NB4 (cell line): ENCODE measurements around the gene PEAK1.

ENCODE experiments used
- DNase-seq: peaks from one replicate; pipeline ENCODE4 v3.0.0; 2010; ENCODE audit warnings: low read depth
- H3K4me3 ChIP-seq: one replicate; pipeline ENCODE4 v1.5.1; 2011; ENCODE audit warnings: mild to moderate bottlenecking, low read depth, low read length, moderate library complexity
- MYC ChIP-seq: IDR thresholded peaks from 2 replicates; pipeline ENCODE4 v1.6.1; 2011; ENCODE audit warnings: low read depth, low read length
- POLR2A ChIP-seq: IDR thresholded peaks from 2 replicates; pipeline ENCODE4 v1.6.1; 2011; ENCODE audit warnings: mild to moderate bottlenecking; ENCODE audit not compliant: insufficient read length; ENCODE audit errors: extremely low read depth
- TF ChIP-seq, protein P1 (sequence below): IDR thresholded peaks from 2 replicates; pipeline ENCODE4 v1.6.1; 2011; ENCODE audit warnings: low read depth, low read length
- TF ChIP-seq, protein P2 (sequence below): IDR thresholded peaks from one replicate; pipeline ENCODE4 v1.5.1; 2012; ENCODE audit warnings: low read depth, low read length

PEAK1 gene

DNA sequence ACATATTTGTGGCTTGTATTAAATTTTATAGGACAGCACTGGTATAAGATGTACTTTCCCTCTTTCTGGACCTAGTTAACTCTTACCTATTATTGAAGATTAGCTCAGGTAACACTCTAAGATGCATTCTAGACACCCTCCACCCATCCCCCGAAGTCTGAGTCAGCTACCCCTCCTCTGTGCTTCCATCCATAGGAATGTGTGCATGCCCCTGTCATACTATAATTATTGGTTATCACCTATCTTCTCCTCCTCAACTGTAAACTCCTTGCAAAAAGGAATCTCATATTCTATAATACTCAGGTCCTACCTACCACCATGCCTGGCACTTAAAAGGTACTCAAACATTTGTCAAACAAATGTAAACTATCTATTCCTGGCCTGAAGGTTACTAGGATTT lies 3.0 kb downstream of the PEAK1 start:
- DNase-seq = no peak
- TF ChIP-seq, protein P1, sequence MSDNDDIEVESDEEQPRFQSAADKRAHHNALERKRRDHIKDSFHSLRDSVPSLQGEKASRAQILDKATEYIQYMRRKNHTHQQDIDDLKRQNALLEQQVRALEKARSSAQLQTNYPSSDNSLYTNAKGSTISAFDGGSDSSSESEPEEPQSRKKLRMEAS = no peak
- TF ChIP-seq POLR2A = no peak
- no peak overlapping the region for H3K4me3 ChIP-seq

DNA sequence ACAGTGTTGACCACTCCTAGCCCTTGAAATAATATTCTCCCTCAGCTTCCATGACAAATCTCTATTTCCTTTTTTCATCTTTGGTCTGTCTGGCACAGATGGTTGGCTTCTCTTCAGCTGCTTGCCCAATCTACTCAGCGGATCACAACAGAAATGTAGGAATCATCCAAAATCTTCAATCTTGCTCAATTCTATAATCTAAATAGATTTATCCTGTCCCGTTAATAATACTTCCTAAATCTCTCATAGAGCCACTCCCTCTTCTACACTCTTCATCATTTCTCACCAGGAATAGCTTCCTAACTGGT lies 3.8 kb downstream of the PEAK1 start:
- H3K4me3 ChIP-seq = no peak overlapping the region
- TF ChIP-seq, protein P1 = no peak
- TF ChIP-seq MYC = no peak
- TF ChIP-seq, protein P2, sequence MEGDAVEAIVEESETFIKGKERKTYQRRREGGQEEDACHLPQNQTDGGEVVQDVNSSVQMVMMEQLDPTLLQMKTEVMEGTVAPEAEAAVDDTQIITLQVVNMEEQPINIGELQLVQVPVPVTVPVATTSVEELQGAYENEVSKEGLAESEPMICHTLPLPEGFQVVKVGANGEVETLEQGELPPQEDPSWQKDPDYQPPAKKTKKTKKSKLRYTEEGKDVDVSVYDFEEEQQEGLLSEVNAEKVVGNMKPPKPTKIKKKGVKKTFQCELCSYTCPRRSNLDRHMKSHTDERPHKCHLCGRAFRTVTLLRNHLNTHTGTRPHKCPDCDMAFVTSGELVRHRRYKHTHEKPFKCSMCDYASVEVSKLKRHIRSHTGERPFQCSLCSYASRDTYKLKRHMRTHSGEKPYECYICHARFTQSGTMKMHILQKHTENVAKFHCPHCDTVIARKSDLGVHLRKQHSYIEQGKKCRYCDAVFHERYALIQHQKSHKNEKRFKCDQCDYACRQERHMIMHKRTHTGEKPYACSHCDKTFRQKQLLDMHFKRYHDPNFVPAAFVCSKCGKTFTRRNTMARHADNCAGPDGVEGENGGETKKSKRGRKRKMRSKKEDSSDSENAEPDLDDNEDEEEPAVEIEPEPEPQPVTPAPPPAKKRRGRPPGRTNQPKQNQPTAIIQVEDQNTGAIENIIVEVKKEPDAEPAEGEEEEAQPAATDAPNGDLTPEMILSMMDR = no peak
- TF ChIP-seq POLR2A = no peak
- DNase-seq = peak; percentile 6

DNA sequence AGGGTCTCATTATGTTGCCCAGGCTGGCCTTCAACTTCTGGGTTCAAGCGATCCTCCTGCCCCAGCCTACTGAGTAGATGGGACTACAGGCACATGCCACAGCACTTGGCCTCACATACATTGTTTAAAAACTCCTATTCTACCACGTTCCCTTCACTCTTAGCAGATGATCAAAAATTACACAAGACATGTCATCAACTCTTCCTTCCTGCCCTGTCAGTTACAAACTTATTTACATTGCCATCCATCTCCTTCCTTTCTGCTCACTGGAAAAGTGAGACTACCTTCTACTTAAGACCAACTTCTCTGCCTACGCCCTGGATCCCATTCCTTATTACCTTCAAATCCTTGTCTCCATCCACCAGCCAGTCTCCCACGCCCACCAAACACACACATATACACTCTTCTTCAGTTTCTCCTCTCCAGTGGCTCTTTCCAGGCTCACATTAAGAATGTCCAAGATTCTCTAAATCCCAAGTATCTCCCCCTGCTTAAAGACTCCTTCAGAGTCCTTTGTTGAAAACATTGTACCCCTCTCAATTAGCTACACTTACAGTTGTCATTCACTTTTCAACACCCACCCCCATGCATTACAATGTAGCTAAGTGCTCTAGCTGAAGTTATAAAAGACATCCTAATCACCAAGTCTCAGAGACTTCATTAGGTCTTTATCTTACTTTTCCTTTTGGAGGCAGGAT lies 4.3 kb downstream of the PEAK1 start:
- TF ChIP-seq, protein P1 = peak; percentile 73; the same call in 1 of the 2 replicates
- no peak for TF ChIP-seq POLR2A
- no peak overlapping the region for H3K4me3 ChIP-seq
- DNase-seq = peak; percentile 40

DNA sequence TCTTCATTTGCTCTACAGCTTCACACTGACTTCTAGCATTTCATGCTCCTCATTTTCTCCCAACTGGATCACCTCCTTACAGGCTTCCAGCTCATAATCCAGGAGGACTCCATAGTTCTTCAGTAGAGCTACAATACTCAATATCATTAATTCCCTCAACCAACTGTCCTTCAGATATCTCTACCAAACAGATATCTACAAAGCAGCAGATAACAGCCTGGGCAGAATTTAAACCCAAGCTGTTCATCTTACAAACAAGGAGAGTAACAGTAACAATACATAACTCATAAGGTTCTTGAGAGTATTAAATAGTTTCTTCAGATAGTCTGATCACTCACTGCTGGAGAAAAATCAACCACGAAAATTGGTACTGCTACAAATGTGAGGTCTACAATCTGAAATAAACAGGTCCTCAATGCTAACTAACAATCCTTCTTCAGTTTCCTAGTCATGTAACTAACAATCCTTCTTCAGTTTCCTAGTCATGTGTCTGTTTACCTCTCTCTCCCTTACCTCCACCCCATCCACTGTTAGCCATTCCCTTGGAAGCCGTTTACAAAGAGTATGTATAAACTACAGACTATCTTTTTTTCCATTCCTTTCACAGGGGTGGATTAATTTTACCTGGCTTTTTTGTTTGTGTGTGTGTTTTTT lies 5.0 kb downstream of the PEAK1 start:
- no peak for DNase-seq
- H3K4me3 ChIP-seq = no peak overlapping the region
- no peak for TF ChIP-seq POLR2A

DNA sequence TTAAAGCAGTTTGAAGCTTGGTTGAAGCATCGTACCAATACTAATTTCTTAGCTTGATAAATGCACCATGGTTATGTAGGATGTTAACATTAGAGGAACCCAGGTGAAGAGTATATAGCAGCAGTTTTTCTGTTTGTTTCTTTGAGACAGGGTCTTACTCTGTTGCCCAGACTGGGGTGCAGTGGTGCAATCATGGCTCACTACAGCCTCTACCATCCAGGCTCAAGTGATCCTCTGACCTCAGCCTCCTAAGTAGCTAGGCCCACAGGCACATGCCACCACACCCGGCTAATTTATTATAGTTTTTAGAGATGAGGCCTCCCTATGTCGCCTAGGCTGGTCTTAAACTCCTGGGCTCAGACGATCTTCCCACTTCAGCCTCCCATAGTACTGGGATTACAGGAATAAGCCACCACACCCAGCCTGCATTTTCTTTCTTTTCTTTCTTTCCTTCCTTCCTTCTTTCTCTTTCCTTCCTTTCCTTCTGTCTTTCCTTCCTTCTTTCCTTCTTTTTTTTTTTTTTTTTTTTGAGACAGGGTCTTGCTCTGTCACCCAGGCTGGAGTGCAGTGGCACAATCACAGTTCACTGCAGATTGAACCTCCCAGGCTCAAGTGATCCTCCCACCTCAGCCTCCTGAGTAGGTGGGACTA lies 6.1 kb downstream of the PEAK1 start:
- TF ChIP-seq POLR2A (no peak), MYC (no peak)
- TF ChIP-seq, protein P2 = no peak
- TF ChIP-seq, protein P1 = no peak
- no peak overlapping the region for H3K4me3 ChIP-seq
- DNase-seq = no peak

DNA sequence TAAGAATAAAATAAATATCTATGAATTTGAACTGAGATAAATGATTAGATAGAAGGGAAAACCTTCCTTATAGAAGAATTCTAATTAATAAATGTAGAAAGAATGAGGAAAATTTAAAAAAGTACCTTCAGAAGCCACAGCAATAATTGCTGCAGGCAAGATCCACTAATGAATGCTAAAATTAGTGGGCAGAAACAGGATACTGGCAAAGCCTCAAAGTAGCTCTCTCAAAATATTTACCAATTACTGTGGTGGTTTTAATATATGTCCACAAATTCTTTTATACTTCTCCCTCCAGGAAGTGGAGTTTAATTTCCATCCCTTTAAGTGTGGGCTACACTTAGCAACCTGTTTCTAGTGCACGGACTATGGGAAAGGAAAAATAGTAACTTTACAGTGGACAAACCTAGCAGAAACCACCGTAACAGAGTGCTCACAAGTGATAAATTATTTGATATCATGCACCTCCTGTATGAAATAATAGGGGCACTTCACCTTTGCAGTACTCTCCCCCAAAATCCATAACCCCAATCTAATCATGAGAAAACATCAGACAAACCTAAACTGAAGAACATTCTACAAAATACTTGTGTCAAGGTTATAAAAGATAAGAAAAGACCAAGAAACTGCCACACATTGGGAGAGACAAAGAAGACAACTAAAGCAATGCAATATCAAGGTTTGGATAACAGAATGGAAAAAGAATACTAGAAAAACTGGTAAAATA lies 6.8 kb downstream of the PEAK1 start:
- H3K4me3 ChIP-seq = no peak overlapping the region
- DNase-seq = no peak
- TF ChIP-seq POLR2A (no peak), MYC (no peak)
- TF ChIP-seq, protein P1 = no peak
- TF ChIP-seq, protein P2 = no peak

DNA sequence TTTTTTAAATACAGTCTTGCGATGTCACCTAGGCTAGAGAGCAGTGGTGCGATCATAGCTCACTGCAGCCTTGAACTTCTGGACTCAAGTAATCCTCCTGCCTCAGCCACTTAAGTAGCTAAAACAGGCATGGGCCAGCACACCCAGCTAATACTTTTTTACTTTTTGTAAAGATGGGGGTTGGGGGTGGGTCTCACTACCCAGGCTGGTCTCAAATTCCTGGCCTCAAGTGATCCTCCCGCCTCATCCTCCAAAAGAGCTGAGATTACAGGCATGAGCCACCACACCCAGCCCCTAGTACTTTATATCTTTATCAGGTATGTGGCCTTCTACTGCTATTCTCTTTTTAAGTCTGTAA lies 8.3 kb downstream of the PEAK1 start:
- H3K4me3 ChIP-seq = no peak overlapping the region
- TF ChIP-seq MYC (no peak), POLR2A (no peak)
- TF ChIP-seq, protein P2 = no peak
- TF ChIP-seq, protein P1 = no peak
- no peak for DNase-seq
